HCT116 (cell line): ENCODE measurements around the gene SDCCAG8. TPM values are rescaled to one million over a fixed set of nuclear protein-coding genes. Genes with fewer than 3 reads are reported as not detected.

Source experiments
- ATAC-seq: fragments of 200-7000 bp; cut with Tn5 transposase; 2 replicates; pipeline ENCODE4 v1.9.1; 2020; ENCODE audit warnings: mild to moderate bottlenecking, moderate library complexity
- BruUV-seq: library from RNA; stranded (reverse); fragments of 400-500 nt; replicated peaks from 2 replicates; lab custom pipeline; 2021; lab: Mats Ljungman, UMichigan
- CTCF ChIA-PET: fragments of 300-600 bp; sonication (Branson Sonifier 250); formaldehyde crosslinking; loops from one replicate; lab custom pipeline; 2021; ENCODE audit warnings: antibody characterized with exemption; lab: Charles Lee
- POLR2A ChIA-PET: fragments of 300-600, 350-600 bp; sonication (Branson Sonifier 250); formaldehyde crosslinking; loops from one replicate; lab custom pipeline; 2021; ENCODE audit warnings: antibody characterized with exemption; lab: Charles Lee
- RAD21 ChIA-PET, 2 experiments: fragments of 300-600 bp; sonication (Branson Sonifier 250); formaldehyde crosslinking; loops; one replicate each; lab custom pipeline; 2023; ENCODE audit warnings: low total read pairs in 2 of 2; ENCODE audit not compliant: uncharacterized antibody in 2 of 2, unreplicated experiment in 2 of 2, low non-redundant PET in 1 of 2; lab: Charles Lee
- DNase-seq: peaks from one replicate; pipeline ENCODE4 v3.0.0-alpha.2; 2010; ENCODE audit warnings: low read depth, low spot score
- H2AFZ ChIP-seq: fragments of 200-600 bp; shearing (Covaris generic), sonication (generic); 2 replicates; pipeline ENCODE4 v1.6.1; 2017; ENCODE audit warnings: low read depth, mixed run types, mixed read lengths, antibody characterized with exemption, low read length; ENCODE audit not compliant: poor library complexity, severe bottlenecking
- H3K27ac ChIP-seq: 2 replicates; pipeline ENCODE4 v1.5.1; 2012; ENCODE audit warnings: low read depth, low read length
- H3K27me3 ChIP-seq: fragments of 200-600 bp; sonication (generic); 2 replicates; pipeline ENCODE4 v1.6.1; 2016; ENCODE audit warnings: mixed run types, low read length, mixed read lengths; ENCODE audit not compliant: insufficient read depth
- H3K36me3 ChIP-seq, 2 experiments: fragments of 200-500 bp in 1 of 2; fragments of 200-600 bp in 1 of 2; sonication (Bioruptor generic) in 1 of 2; sonication (generic) in 1 of 2; 2 replicates each; pipeline versions ENCODE4 v1.5.1 to v1.6.1; 2014 to 2016; ENCODE audit warnings: low read length in 2 of 2, inconsistent platforms in 1 of 2, mixed read lengths in 1 of 2, mixed run types in 1 of 2; ENCODE audit not compliant: insufficient read depth in 2 of 2, control insufficient read depth in 1 of 2
- H3K4me1 ChIP-seq, 2 experiments: fragments of 200-600 bp in 1 of 2; sonication (generic) in 1 of 2; 2 replicates each; pipeline versions ENCODE4 v1.5.1 to v1.6.1; 2012 to 2017; ENCODE audit warnings: low read length in 2 of 2, inconsistent platforms in 1 of 2, mild to moderate bottlenecking in 1 of 2, mixed read lengths in 1 of 2, mixed run types in 1 of 2, moderate library complexity in 1 of 2; ENCODE audit not compliant: insufficient read depth in 2 of 2, control insufficient read depth in 1 of 2
- H3K4me2 ChIP-seq: fragments of 200-600 bp; sonication (generic); 2 replicates; pipeline ENCODE4 v1.6.1; 2017; ENCODE audit warnings: mixed run types, low read length, mixed read lengths
- H3K4me3 ChIP-seq, 2 experiments: fragments of 200-600 bp in 1 of 2; sonication (generic) in 1 of 2; replicated peaks in 1 of 2; 2 replicates each; pipeline ENCODE4 v1.5.1; 2011 to 2016; ENCODE audit warnings: low read length in 2 of 2, control low read depth in 1 of 2, low read depth in 1 of 2, mild to moderate bottlenecking in 1 of 2, mixed read lengths in 1 of 2, mixed run types in 1 of 2
- H3K79me2 ChIP-seq: fragments of 200-600 bp; sonication (generic); 2 replicates; pipeline ENCODE4 v1.6.1; 2017; ENCODE audit warnings: mild to moderate bottlenecking, mixed run types, low read length, moderate library complexity, mixed read lengths; ENCODE audit not compliant: insufficient read depth
- H3K9ac ChIP-seq: fragments of 200-600 bp; sonication (generic); 2 replicates; pipeline ENCODE4 v1.6.1; 2016; ENCODE audit warnings: low read length, mixed read lengths
- H3K9me2 ChIP-seq: fragments of 200-600 bp; sonication (generic), shearing (Covaris generic); 2 replicates; pipeline ENCODE4 v1.6.1; 2017; ENCODE audit warnings: mixed run types, mild to moderate bottlenecking, moderate library complexity; ENCODE audit not compliant: insufficient read depth
- H3K9me3 ChIP-seq, 2 experiments: fragments of 200-500 bp in 1 of 2; fragments of 200-600 bp in 1 of 2; sonication (Bioruptor generic) in 1 of 2; sonication (generic) in 1 of 2; 2 replicates each; pipeline ENCODE4 v1.6.1; 2014 to 2017; ENCODE audit warnings: low read length in 2 of 2, mixed read lengths in 2 of 2, inconsistent platforms in 1 of 2, low read depth in 1 of 2, mild to moderate bottlenecking in 1 of 2, mixed run types in 1 of 2, moderate library complexity in 1 of 2; ENCODE audit not compliant: control insufficient read depth in 1 of 2, insufficient read depth in 1 of 2
- H4K20me1 ChIP-seq: fragments of 200-600 bp; sonication (generic), shearing (Covaris generic); 2 replicates; pipeline ENCODE4 v1.6.1; 2017; ENCODE audit warnings: mixed run types, mild to moderate bottlenecking, moderate library complexity; ENCODE audit not compliant: insufficient read depth
- ATF3 ChIP-seq: IDR thresholded peaks from 2 replicates; pipeline ENCODE4 v1.6.1; 2012
- CBX3 ChIP-seq: IDR thresholded peaks from 2 replicates; pipeline ENCODE4 v1.6.1; 2012; ENCODE audit warnings: low read depth
- CTCF ChIP-seq, 3 experiments: fragments of 200-600 bp in 1 of 3; sonication (generic) in 1 of 3; IDR thresholded peaks in 2 of 3; conservative IDR thresholded peaks in 1 of 3; 2 replicates each; pipeline ENCODE4 v1.5.1; 2012 to 2017; ENCODE audit warnings: low read depth in 2 of 3, low read length in 2 of 3, antibody characterized with exemption in 1 of 3, borderline replicate concordance in 1 of 3, control low read depth in 1 of 3, mild to moderate bottlenecking in 1 of 3, mixed read lengths in 1 of 3, mixed run types in 1 of 3, moderate library complexity in 1 of 3; ENCODE audit not compliant: insufficient read depth in 1 of 3
- ELF1 ChIP-seq: IDR thresholded peaks from 2 replicates; pipeline ENCODE4 v1.6.1; 2012; ENCODE audit warnings: low read depth, borderline replicate concordance
- EZH2phosphoT487 ChIP-seq: fragments of 200-600 bp; IDR thresholded peaks from 2 replicates; pipeline ENCODE4 v1.6.1; 2018; ENCODE audit warnings: antibody characterized with exemption, borderline replicate concordance
- FOSL1 ChIP-seq: IDR thresholded peaks from 2 replicates; pipeline ENCODE4 v1.6.1; 2012; ENCODE audit warnings: low read depth
- MAX ChIP-seq: IDR thresholded peaks from 2 replicates; pipeline ENCODE4 v1.6.1; 2012
- POLR2AphosphoS5 ChIP-seq: IDR thresholded peaks from 2 replicates; pipeline ENCODE4 v1.6.1; 2011; ENCODE audit warnings: mild to moderate bottlenecking, low read depth, low read length, moderate library complexity
- SP1 ChIP-seq: IDR thresholded peaks from 2 replicates; pipeline ENCODE4 v1.6.1; 2012; ENCODE audit warnings: low read depth
- TCF7L2 ChIP-seq: IDR thresholded peaks from 2 replicates; pipeline ENCODE4 v1.7.0; 2011; ENCODE audit warnings: borderline replicate concordance, inconsistent platforms; ENCODE audit not compliant: insufficient read depth, insufficient read length; ENCODE audit errors: extremely low read depth
- YY1 ChIP-seq: IDR thresholded peaks from 2 replicates; pipeline ENCODE4 v1.6.1; 2011; ENCODE audit warnings: low read length, low read depth, moderate library complexity, mild to moderate bottlenecking; ENCODE audit not compliant: insufficient replicate concordance; ENCODE audit errors: extremely low read depth
- intact Hi-C: fragments of 100-400 bp; cut with micrococcal nuclease; formaldehyde crosslinking; loops from 2 replicates; pipeline ENCODE4 v1.10.0; 2022
- total RNA-seq: library from RNA; stranded (reverse); gene quantifications from one replicate; pipeline ENCODE4 v1.2.1, GENCODE V29; 2021; ENCODE audit not compliant: unreplicated experiment

The SDCCAG8 gene
- total RNA-seq, 1 experiment from 2014 or later = 38.2 TPM

GRCh38 chr1:243246916-243247315 lies 8.9 kb upstream of the SDCCAG8 start:
- POLR2A ChIA-PET = interaction anchor here (1.9 kb wide), 1 partner anchor 8 kb away, joined by 4 read pairs; the partner anchor contains the start of genes CEP170 and SDCCAG8
- Histone ChIP-seq H2AFZ (no peak overlapping the region), H3K27me3 (no peaks in the 10 kb centered on the region), H3K36me3 (no peaks in the 10 kb centered on the region), H3K9me3 (no peaks in the 10 kb centered on the region), H3K4me2 (no peak overlapping the region), H3K9ac (no peak overlapping the region), H3K27ac (no peak overlapping the region), H3K9me2 (no peaks in the 10 kb centered on the region), H3K4me3 (no peak overlapping the region), H3K79me2 (peaks cover 96% of the 10 kb centered on the region), H3K4me1 (0 out of 4 replicates have a peak, but pooled peaks cover 0 to 5% of the 10 kb centered on the region in 2 experiments), H4K20me1 (no peaks in the 10 kb centered on the region; the same call in 1 of the 2 replicates)
- ATAC-seq = no peak
- RAD21 ChIA-PET = no interaction called here
- intact Hi-C loops = no loop called here
- CTCF ChIA-PET = no interaction called here
- no peak for DNase-seq
- no TSS peak for BruUV-seq
- TF ChIP-seq ELF1 (no peak), SP1 (no peak), MAX (no peak), POLR2AphosphoS5 (no peak), CTCF (IDR thresholded peaks at IDR 0.05 in 2 of 3, conservative IDR thresholded peaks at IDR 0.05 in 1 of 3; ENCODE audit: borderline replicate concordance in 1 of 3, insufficient read depth in 1 of 3, low read depth in 2 of 3, low read length in 2 of 3) (no peak), EZH2phosphoT487 (no peak), FOSL1 (no peak), CBX3 (no peak), YY1 (no peak), TCF7L2 (no peak), ATF3 (no peak)
